IMR-90 (cell line): ENCODE measurements around the gene ABR. TPM values are rescaled to one million over a fixed set of nuclear protein-coding genes. Genes with fewer than 3 reads are reported as not detected.

Experiments
- ATAC-seq: fragments of 200-7000 bp; cut with Tn5 transposase; 2 replicates; pipeline ENCODE4 v1.9.1; 2020; ENCODE audit warnings: low read depth, mild to moderate bottlenecking, moderate library complexity
- BruUV-seq: library from RNA; stranded (reverse); fragments of 400-500 nt; replicated peaks from 2 replicates; lab custom pipeline; 2021; lab: Mats Ljungman, UMichigan
- CTCF ChIA-PET: fragments of 300-600 bp; formaldehyde crosslinking; extraction: SDS; loops from one replicate; lab custom pipeline; 2021; ENCODE audit warnings: antibody characterized with exemption; lab: Yijun Ruan, JAX
- POLR2A ChIA-PET: fragments of 300-600 bp; sonication (Branson Sonifier 250); formaldehyde crosslinking; loops from one replicate; lab custom pipeline; 2022; ENCODE audit warnings: antibody characterized with exemption; ENCODE audit not compliant: unreplicated experiment; lab: Charles Lee
- DNase-seq: peaks from one replicate; pipeline ENCODE4 v3.0.0; 2013
- H2AFZ ChIP-seq: replicated peaks from 2 replicates; pipeline ENCODE3; 2013; ENCODE audit warnings: low read length, mild to moderate bottlenecking; ENCODE audit not compliant: poor library complexity
- H2AK5ac ChIP-seq: 2 replicates; pipeline ENCODE4 v1.6.1; 2013; ENCODE audit warnings: low read depth, low read length, inconsistent platforms
- H2AK9ac ChIP-seq: replicated peaks from 2 replicates; pipeline ENCODE3; 2013; ENCODE audit warnings: mild to moderate bottlenecking, low read depth, low read length, moderate library complexity; ENCODE audit not compliant: poor library complexity
- H2BK120ac ChIP-seq: 2 replicates; pipeline ENCODE4 v1.6.1; 2013; ENCODE audit warnings: low read depth, low read length, inconsistent platforms
- H2BK15ac ChIP-seq: 3 replicates; pipeline ENCODE4 v1.6.1; 2013; ENCODE audit warnings: low read depth, low read length, inconsistent platforms
- H2BK20ac ChIP-seq: 2 replicates; pipeline ENCODE4 v1.6.1; 2013; ENCODE audit warnings: low read depth, mild to moderate bottlenecking, inconsistent platforms, low read length, moderate library complexity
- H2BK5ac ChIP-seq: 2 replicates; pipeline ENCODE4 v1.6.1; 2013; ENCODE audit warnings: mild to moderate bottlenecking, low read depth, low read length, inconsistent platforms; ENCODE audit not compliant: poor library complexity, severe bottlenecking
- H3K14ac ChIP-seq: replicated peaks from 2 replicates; pipeline ENCODE4 v1.6.1; 2013; ENCODE audit warnings: low read depth, low read length, inconsistent platforms
- H3K18ac ChIP-seq: 2 replicates; pipeline ENCODE4 v1.6.1; 2013; ENCODE audit warnings: low read depth, low read length, control low read depth
- H3K23ac ChIP-seq: 2 replicates; pipeline ENCODE4 v1.6.1; 2013; ENCODE audit warnings: low read depth, low read length, inconsistent platforms
- H3K27ac ChIP-seq: 2 replicates; pipeline ENCODE4 v1.5.1; 2013; ENCODE audit warnings: mild to moderate bottlenecking, control low read depth, low read length; ENCODE audit not compliant: insufficient read depth
- H3K27me3 ChIP-seq: 2 replicates; pipeline ENCODE4 v1.6.1; 2013; ENCODE audit warnings: low read length; ENCODE audit not compliant: control insufficient read depth, insufficient read depth
- H3K36me3 ChIP-seq: 2 replicates; pipeline ENCODE4 v1.6.1; 2013; ENCODE audit warnings: low read length, mixed read lengths; ENCODE audit not compliant: control insufficient read depth, insufficient read depth
- H3K4ac ChIP-seq: 2 replicates; pipeline ENCODE4 v1.6.1; 2013; ENCODE audit warnings: low read depth, low read length, inconsistent platforms
- H3K4me1 ChIP-seq: 2 replicates; pipeline ENCODE4 v1.6.1; 2013; ENCODE audit warnings: low read length, mixed read lengths; ENCODE audit not compliant: control insufficient read depth, insufficient read depth
- H3K4me2 ChIP-seq: 2 replicates; pipeline ENCODE4 v1.6.1; 2013; ENCODE audit warnings: low read depth, mild to moderate bottlenecking, control low read depth, low read length, moderate library complexity
- H3K4me3 ChIP-seq: 2 replicates; pipeline ENCODE4 v1.5.1; 2013; ENCODE audit warnings: low read depth, mild to moderate bottlenecking, control low read depth, low read length, moderate library complexity; ENCODE audit not compliant: insufficient read depth
- H3K56ac ChIP-seq: 2 replicates; pipeline ENCODE4 v1.6.1; 2013; ENCODE audit warnings: low read length, inconsistent platforms; ENCODE audit not compliant: insufficient read depth; ENCODE audit errors: extremely low read depth
- H3K79me1 ChIP-seq, 2 experiments: 2 replicates each; pipeline ENCODE4 v1.6.1; 2013; ENCODE audit warnings: low read length in 2 of 2, inconsistent platforms in 1 of 2, low read depth in 1 of 2
- H3K9ac ChIP-seq: 2 replicates; pipeline ENCODE4 v1.6.1; 2013; ENCODE audit warnings: low read depth, low read length, control low read depth
- H3K9me1 ChIP-seq: 2 replicates; pipeline ENCODE4 v1.6.1; 2013; ENCODE audit warnings: low read length, inconsistent platforms; ENCODE audit not compliant: insufficient read depth
- H3K9me3 ChIP-seq: 2 replicates; pipeline ENCODE4 v1.6.1; 2013; ENCODE audit warnings: low read length; ENCODE audit not compliant: control insufficient read depth, insufficient read depth
- H4K20me1 ChIP-seq: 2 replicates; pipeline ENCODE4 v1.6.1; 2013; ENCODE audit warnings: low read length, inconsistent platforms; ENCODE audit not compliant: insufficient read depth
- H4K5ac ChIP-seq: 2 replicates; pipeline ENCODE4 v1.6.1; 2013; ENCODE audit warnings: mild to moderate bottlenecking, low read depth, low read length, control low read depth
- H4K8ac ChIP-seq, 2 experiments: 2 replicates each; pipeline ENCODE4 v1.6.1; 2013; ENCODE audit warnings: low read depth in 2 of 2, low read length in 2 of 2, control low read depth in 1 of 2, inconsistent platforms in 1 of 2
- H4K91ac ChIP-seq: 2 replicates; pipeline ENCODE4 v1.6.1; 2013; ENCODE audit warnings: low read depth, low read length, inconsistent platforms; ENCODE audit not compliant: insufficient read depth
- BHLHE40 ChIP-seq: fragments of 150-350 bp; IDR thresholded peaks from 2 replicates; pipeline ENCODE4 v1.6.1; 2016; ENCODE audit warnings: mild to moderate bottlenecking, low read depth, low read length
- CEBPB ChIP-seq: IDR thresholded peaks from 2 replicates; pipeline ENCODE4 v1.6.1; 2012; ENCODE audit warnings: low read depth, low read length, improper control_type of control experiment
- CHD1 ChIP-seq: IDR thresholded peaks from 2 replicates; pipeline ENCODE4 v1.6.1; 2012; ENCODE audit warnings: low read depth, low read length, improper control_type of control experiment
- FOS ChIP-seq: fragments of 150-350 bp; IDR thresholded peaks from 2 replicates; pipeline ENCODE4 v1.6.1; 2016; ENCODE audit warnings: low read depth, low read length
- MAZ ChIP-seq: IDR thresholded peaks from 2 replicates; pipeline ENCODE4 v1.6.1; 2012; ENCODE audit warnings: low read depth, mild to moderate bottlenecking, low read length, improper control_type of control experiment, moderate library complexity, borderline replicate concordance
- MXI1 ChIP-seq: IDR thresholded peaks from 2 replicates; pipeline ENCODE4 v1.6.1; 2012; ENCODE audit warnings: low read depth, mild to moderate bottlenecking, low read length, moderate library complexity, borderline replicate concordance
- NFE2L2 ChIP-seq: fragments of 150-350 bp; IDR thresholded peaks from 2 replicates; pipeline ENCODE4 v1.6.1; 2016; ENCODE audit warnings: low read depth, mild to moderate bottlenecking, low read length
- POLR2A ChIP-seq: IDR thresholded peaks from 2 replicates; pipeline ENCODE4 v1.6.1; 2012; ENCODE audit warnings: mild to moderate bottlenecking, low read depth, low read length
- RCOR1 ChIP-seq: IDR thresholded peaks from 2 replicates; pipeline ENCODE4 v1.6.1; 2012; ENCODE audit warnings: mild to moderate bottlenecking, low read length, improper control_type of control experiment; ENCODE audit not compliant: insufficient replicate concordance
- RFX5 ChIP-seq: IDR thresholded peaks from 2 replicates; pipeline ENCODE4 v1.8.0; 2012; ENCODE audit warnings: low read depth, mild to moderate bottlenecking, low read length, moderate library complexity
- SMC3 ChIP-seq: fragments of 150-350 bp; IDR thresholded peaks from 2 replicates; pipeline ENCODE4 v1.6.1; 2016; ENCODE audit warnings: low read depth, mild to moderate bottlenecking, antibody characterized with exemption, low read length, moderate library complexity
- WGBS, 2 experiments: methylation state at CpG; one replicate each; pipeline versions ENCODE4 v1.1.5 to v1.1.7; 2013; ENCODE audit warnings: missing lambda C conversion rate in 2 of 2; ENCODE audit not compliant: insufficient read length in 1 of 2; ENCODE audit errors: extremely low coverage in 2 of 2; 5-methylcytosine and 5-hydroxymethylcytosine counted together
- dilution Hi-C: fragments of 300-500 bp; cut with HindIII; formaldehyde crosslinking; loops from one replicate; pipeline ENCODE4 v1.14.3; 2018; ENCODE audit warnings: low sequenced_read_pairs; ENCODE audit not compliant: unreplicated experiment
- in situ Hi-C: fragments of 300-500 bp; cut with MboI; formaldehyde crosslinking; loops from 3 replicates; pipeline ENCODE4 v1.14.3; 2019; ENCODE audit warnings: low sequenced_read_pairs, inconsistent platforms, mixed read lengths
- intact Hi-C: fragments of 100-400 bp; cut with micrococcal nuclease; formaldehyde crosslinking; loops from 2 replicates; pipeline ENCODE4 v1.10.0; 2022
- polyA plus RNA-seq, 3 experiments: library from polyadenylated mRNA; depleted of rRNA; stranded (reverse); fragments of >200 nt; gene quantifications; 2 replicates each; pipeline ENCODE4 v1.2.3, GENCODE V29; 2012; ENCODE audit warnings: low replicate concordance in 1 of 3
- total RNA-seq: library from RNA; depleted of rRNA; stranded (reverse); fragments of >200 nt; gene quantifications from 2 replicates; pipeline ENCODE4 v1.2.3, GENCODE V29; 2012

Gene ABR
- total and polyA plus RNA-seq, 2 of the 4 experiments (the other 2 are of a cell fraction), result 28.3 to 79.7 TPM

DNA sequence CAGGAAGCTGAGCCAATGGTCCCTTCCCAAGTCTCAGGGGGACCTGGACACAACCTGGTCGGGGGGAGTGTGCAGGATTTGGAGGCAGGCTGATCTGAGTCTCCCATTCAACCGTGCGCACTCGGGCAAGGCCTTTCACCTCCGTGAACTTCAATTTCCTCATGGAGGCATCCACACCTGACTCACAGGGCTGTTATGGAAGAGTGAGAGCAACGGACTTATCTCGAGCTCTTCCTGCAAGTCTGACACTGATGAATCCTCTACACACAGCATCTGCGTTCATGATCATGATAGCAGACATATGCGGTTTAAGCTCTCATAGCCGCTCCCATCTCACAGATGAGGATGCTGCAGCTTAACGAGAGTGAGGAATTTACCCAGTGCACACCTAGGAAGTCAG lies 161.2 kb downstream of the ABR start:
- no peak for TF ChIP-seq SMC3
- no peak for TF ChIP-seq POLR2A
- no peak for TF ChIP-seq NFE2L2
- TF ChIP-seq RFX5, result no peak
- no peak for TF ChIP-seq MAZ
- TF ChIP-seq FOS, result no peak
- no peak for TF ChIP-seq CHD1
- no peak for TF ChIP-seq MXI1
- no peak for TF ChIP-seq CEBPB
- no peak for TF ChIP-seq BHLHE40
- no peak for TF ChIP-seq RCOR1
- no peak overlapping the region for H2BK5ac ChIP-seq
- H3K27ac ChIP-seq, result no peak overlapping the region
- H2AK9ac ChIP-seq, result no peak overlapping the region
- POLR2A ChIA-PET, result no interaction called here
- ATAC-seq, result no peak
- H3K9ac ChIP-seq, result no peak overlapping the region
- H3K36me3 ChIP-seq, result peaks cover 3% of the 10 kb centered on the region; the same call in 1 of the 2 replicates
- H2AFZ ChIP-seq, result no peak overlapping the region
- no peak overlapping the region for H3K23ac ChIP-seq
- dilution Hi-C loops (no loop called here), in situ Hi-C loops (no loop called here), intact Hi-C loops (no loop called here)
- no peak overlapping the region for H3K4me2 ChIP-seq
- H3K4me1 ChIP-seq, result no peaks in the 10 kb centered on the region
- H4K20me1 ChIP-seq, result peaks cover 4% of the 10 kb centered on the region
- H3K79me1 ChIP-seq, result peaks cover 0 to 13% of the 10 kb centered on the region in 2 experiments; a peak in 1 of 4 replicates
- no peak overlapping the region for H4K91ac ChIP-seq
- no peak overlapping the region for H2BK20ac ChIP-seq
- no peak for DNase-seq
- no TSS peak for BruUV-seq
- no peaks in the 10 kb centered on the region for H3K9me1 ChIP-seq
- H4K5ac ChIP-seq, result no peak overlapping the region
- H3K56ac ChIP-seq, result no peak overlapping the region
- H2BK120ac ChIP-seq, result no peak overlapping the region
- WGBS, 2 experiments, result 75% methylated on average over 4 of the region's 11 CpGs; no CpG with 5 or more reads in 1 of the 2 experiments
- H3K14ac ChIP-seq, result no peak overlapping the region
- CTCF ChIA-PET, result no interaction called here
- H2AK5ac ChIP-seq, result no peak overlapping the region
- no peak overlapping the region for H3K4ac ChIP-seq
- no peaks in the 10 kb centered on the region for H3K9me3 ChIP-seq
- H3K4me3 ChIP-seq, result no peak overlapping the region
- H3K18ac ChIP-seq, result no peak overlapping the region
- no peaks in the 10 kb centered on the region for H3K27me3 ChIP-seq
- no peak overlapping the region for H2BK15ac ChIP-seq
- H4K8ac ChIP-seq, result no peak overlapping the region
